HG02870 (cell line): ENCODE data around the gene MGAT2.
A peak's percentile ranks its signal among the peaks of the same experiment; 100 is the strongest.
"Not testable (repeated sequence)": the region's sequence is repeated elsewhere in the genome, so short reads cannot be mapped to it uniquely, and the experiment has no call there.

Source experiments
- ATAC-seq: cut with Tn5 transposase; IDR thresholded peaks from one replicate; pipeline ENCODE4 v1.9.1; 2021; ENCODE audit warnings: mild to moderate bottlenecking, moderate library complexity; ENCODE audit not compliant: unreplicated experiment

The MGAT2 gene

DNA sequence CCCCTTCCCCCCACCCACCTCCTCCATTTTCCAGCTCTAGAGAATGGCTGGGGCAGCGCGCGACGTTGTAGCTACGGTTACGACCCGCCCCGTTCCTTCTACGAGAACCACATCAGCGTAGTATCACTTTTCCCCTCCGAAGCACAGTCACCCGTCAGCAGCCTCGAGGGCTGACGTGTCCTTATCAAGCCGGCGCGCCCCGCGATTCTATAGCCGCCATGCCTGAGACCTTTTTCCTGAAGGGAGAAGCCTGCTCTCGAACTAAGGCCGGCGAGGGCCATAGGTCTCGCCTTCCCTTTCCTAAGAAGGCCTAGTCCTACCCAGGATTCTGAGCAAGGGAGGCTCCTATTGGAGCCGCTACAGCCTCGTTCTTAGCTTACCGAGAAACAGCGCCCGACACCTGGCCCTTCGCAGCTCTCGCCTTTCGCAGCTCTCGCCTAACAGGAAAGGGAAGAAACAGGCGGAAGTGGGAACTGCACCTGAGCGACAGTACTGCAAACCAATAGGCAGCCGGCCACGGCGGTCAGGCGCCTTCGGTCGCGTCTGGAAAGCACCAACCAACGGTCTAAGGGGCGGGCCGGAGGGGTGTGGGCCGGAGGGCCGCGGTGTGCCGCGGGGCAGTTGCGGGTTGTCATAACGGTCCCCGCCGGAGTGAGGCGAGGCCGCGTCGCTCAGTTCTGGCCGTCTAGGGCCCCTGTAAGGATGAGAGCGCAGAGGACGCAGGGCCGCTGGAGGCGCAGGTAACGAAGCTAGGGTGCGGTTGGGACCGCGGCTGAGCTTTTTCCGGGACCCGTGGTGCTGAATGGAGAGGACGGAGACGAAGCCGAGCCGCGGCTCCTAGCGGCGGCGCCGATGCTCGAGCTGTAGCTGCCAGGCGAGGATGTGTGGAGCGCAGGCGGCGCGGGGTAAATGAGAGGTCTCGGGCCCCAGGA, at the start of gene MGAT2, which contains the start of gene RPL36AL:
Gene MGAT2 (plus strand): TSS at position 618 of the 932 bp plus-strand sequence. CDS start 470 bp downstream, outside the sequence.
Gene RPL36AL (minus strand): TSS at position 445 of the 932 bp plus-strand sequence. CDS start 1,522 bp downstream, outside the sequence.
- ATAC-seq: peak; percentile 92

DNA sequence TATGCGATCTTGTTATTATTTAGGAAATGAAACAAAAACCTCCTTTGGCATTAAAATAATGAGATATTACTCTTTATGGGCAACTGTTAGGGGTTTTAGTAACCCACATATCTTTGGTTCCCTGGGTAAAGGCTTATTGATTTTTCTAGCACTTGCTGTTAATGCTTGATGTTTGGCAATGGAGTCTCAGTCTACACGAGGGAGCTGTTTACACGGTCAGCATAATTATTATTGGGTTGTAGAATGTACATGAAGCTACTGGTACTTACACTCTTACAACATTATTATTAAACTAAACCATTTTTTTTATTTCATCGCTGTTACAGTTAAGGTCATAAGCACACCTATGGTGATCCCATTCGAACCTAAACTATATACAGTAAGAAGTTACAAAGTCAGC, 46.6 kb upstream of the MGAT2 start:
- ATAC-seq: no peak

- no peak for ATAC-seq
These were observed 42.5 kb upstream of the MGAT2 start for GRCh38 chr14:49578141-49578540.

- ATAC-seq: no peak
These were observed 40.8 kb upstream of the MGAT2 start for GRCh38 chr14:49579841-49580240.

DNA sequence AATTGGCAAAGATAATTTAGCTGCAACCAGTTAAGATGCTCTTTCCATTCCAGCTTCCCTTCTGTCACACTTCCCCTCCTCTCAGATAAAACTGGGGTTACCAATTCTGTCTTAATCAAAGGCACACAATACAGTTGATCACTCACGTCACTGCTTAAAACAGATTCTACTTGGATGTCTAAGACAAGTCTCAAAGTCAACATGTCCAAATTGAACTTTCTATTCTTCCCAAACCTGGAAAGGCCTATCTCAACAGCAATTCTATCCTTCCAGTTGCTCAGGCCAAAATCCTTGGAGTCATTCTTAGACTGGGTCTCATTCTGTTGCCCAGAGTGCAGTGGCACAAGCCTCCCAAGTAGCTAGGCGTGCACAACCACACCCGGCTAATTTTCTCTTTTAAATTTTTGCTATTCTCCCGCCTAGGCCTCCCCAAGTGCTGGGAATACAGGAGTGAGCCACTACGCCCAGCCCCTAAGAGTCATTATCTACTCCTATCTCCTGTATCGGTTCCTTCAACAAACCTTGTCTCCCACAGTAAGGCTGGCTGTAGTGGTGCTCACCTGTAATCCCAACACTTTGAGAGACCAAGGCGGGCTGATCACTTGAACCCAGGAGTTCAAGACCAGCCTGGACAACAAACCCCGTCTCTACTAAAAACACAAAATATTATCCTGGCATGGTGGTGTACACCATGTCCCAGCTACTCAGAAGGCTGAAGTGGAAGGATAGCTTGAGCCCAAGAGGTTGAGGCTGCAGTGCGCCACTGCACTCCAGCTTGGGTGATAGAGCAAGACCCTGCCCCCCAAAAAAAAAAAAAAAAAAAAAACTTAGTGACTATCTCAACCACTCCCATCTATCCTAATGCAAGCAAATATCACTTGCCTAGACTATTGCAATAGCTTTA, 39.1 kb upstream of the MGAT2 start:
- no peak for ATAC-seq

DNA sequence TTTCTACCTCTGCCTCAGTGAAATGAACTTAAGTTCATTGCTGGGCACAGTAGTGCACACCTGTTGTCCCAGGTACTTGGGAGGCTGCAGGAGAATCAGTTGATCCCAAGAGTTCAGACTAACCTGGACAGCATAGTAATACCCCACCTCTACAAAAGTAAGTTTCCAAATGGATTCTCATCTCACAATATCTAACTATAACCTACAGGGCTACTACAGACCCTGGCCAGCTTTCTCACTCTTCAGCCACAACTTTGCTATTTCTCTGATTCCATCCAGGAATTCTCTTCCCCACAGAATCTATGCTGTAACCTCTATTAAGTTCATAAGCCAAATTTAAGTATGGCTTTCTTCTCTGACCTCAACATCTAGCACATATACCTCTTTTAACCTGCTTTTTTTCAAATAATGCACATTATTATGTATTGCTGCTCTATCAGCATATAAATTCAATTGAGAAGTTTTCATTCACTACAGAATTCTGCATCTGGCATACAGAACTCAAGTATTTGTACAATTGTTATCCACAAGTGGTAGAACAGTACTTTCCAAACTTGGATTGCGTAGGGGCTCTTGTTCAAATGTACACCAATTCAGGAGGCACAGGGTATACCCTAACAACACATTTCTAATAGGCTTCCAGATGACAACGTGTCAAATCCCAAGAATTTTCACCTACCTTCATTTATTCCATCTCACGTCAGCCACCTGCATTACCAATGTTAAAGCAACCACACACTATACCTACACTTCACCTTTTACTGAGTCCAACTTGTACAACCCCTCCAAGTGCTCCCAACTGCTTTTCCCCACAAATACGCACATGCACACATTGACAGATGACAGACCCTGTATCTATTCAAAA, 38.3 kb upstream of the MGAT2 start:
- no peak for ATAC-seq

- no peak for ATAC-seq
These were observed 37.0 kb upstream of the MGAT2 start for GRCh38 chr14:49583629-49584028.

DNA sequence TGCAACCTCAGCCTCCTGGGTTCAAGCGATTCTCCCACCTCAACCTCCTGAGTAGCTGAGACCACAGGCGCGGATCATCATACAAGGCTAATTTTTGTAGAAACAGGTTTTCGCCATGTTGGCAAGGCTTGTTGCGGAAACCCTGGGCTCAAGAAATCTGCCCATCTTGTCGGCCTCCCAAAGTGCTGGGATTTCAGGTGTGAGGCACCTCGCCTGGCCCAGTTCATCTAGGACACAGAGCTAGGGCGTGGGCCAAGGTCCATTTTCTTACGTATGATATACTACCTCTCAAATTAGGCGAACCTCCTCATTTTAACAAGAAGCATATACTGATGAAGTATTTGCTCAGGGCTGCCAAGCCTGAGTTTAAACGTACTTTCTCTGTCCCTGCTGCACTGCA, 36.5 kb upstream of the MGAT2 start:
- ATAC-seq: no peak

DNA sequence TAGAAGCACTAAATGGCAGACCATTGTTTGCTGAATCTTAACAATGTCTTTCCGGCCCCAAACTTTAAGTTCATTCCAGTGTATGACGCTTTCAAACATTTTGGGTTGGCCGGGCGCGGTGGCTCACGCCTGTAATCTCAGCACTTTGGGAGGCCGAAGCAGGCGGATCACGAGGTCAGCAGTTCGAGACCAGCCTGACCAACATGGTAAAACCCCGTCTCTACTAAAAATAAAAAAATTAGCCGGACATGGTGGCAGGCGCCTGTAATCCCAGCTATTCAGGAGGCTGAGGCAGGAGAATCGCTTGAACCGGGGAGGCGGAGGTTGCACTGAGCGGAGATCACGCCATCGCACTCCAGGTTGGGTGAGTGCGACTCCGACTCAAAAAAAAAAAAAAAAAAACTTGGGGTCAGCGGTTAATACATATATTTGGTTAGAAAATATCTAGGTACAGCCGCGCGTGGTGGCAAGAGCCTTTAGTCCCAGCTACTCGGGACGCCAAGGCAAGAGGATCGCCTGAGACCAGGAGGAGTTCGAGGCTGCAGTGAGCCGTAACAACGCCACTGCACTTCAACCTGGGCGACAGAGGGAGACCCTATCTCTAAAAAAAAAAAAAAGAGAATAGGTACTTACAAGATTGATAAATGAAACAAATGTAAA, 35.5 kb upstream of the MGAT2 start:
- ATAC-seq: not testable (repeated sequence)

DNA sequence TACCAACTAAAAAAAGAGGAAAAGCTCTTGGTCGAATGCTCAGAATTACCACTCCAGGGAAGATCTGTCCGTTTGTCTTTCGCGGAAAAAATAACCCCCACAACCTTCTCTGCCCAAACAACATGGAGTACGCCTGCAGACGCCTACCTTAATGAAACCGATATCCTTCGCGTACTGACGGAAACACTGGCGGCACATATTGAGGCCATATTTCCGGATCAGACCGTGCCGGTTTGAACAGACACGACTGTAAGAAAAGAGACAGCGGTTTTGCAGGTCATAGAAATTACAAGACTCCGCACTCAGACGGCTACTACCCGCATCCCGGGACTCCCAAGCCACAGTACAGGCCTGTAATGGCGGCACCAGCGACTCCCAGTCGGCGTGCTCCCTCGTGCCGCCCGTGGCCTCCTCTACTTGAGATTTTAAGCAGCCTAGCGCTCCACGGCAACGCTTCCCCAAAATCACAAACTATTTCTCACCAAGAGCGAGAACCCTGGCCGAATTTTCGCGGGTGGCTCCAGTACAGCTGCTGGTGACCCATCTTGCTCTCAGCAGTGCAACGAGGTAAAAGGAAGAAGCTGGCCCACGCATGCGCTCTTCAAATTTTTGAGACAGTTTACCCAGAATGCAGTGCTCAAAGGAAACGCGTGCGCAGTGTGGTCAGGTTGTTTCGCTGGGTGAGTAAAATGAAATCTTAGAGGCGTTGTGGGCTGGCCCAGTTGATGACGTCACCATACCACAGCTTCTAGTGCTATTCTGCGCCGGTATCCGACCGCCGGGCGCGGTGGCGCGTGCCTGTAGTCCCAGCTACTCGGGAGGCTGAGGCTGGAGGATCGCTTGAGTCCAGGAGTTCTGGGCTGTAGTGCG, 34.6 kb upstream of the MGAT2 start, which contains the start of gene RPS29:
Gene RPS29 (minus strand): TSS at position 578 of the 870 bp plus-strand sequence. CDS start 34 bp downstream, at position 544.
- peak; percentile 84 for ATAC-seq

- ATAC-seq: peak; percentile 26
These were observed 33.7 kb upstream of the MGAT2 start for GRCh38 chr14:49586673-49587460.

DNA sequence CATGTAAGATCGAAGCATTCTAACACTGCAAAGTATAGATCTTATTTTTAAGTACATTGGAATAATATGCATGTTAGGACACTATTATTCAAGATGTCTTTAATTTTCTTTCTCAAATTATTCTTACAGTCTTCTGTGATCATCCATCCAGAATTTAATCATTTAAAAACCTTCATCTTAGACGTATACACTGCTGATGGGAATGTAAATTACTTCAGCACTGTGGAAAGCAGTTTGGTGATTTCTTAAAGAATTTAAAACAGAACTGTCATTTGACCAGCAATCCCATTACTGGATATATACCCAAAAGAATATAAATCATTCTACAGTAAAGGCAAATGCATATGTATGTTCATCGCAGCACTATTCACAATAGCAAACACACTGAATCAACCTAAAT, 31.2 kb upstream of the MGAT2 start:
- ATAC-seq: no peak

DNA sequence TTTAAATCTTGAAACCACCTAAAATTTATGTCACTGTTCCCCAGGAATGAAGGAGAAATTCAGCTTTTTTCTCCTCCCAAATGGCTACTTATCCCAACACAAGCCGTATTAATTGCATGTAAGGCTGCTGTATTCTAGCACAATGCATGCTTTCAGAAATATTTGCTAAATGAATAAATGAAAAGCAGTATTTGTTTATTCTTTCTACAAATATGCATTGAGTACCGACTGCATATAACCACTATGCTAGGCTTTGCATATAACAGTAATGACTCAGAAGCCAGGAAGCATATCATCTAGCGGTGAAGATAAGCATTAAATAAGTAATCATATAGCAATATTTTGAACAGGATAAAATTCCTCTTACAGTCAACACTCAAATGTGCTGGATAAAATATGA, 27.6 kb upstream of the MGAT2 start:
- ATAC-seq: no peak

GRCh38 chr14:49594347-49595091, 26.1 kb upstream of the MGAT2 start:
- peak; percentile 21 for ATAC-seq

GRCh38 chr14:49598189-49598484, 22.5 kb upstream of the MGAT2 start:
- ATAC-seq: no peak

GRCh38 chr14:49598485-49599300, 21.9 kb upstream of the MGAT2 start, which contains the start of gene LRR1:
Gene LRR1, plus strand, starts transcription at chr14:49598940. Its CDS starts 81 bp downstream, at chr14:49599021.
- peak; percentile 47 for ATAC-seq

- no peak for ATAC-seq
These were observed 13.0 kb upstream of the MGAT2 start for GRCh38 chr14:49607583-49607982.
